GM19035 (cell line): ENCODE data around the gene ADAMTSL5.
"Not testable (repeated sequence)": the region's sequence is repeated elsewhere in the genome, so short reads cannot be mapped to it uniquely, and the experiment has no call there.

ENCODE experiments used
- ATAC-seq: cut with Tn5 transposase; IDR thresholded peaks from one replicate; pipeline ENCODE4 v1.9.1; 2021; ENCODE audit not compliant: unreplicated experiment

The ADAMTSL5 gene

GRCh38 chr19:1512671-1513498 lies at the start of gene ADAMTSL5:
Gene ADAMTSL5 (minus strand): TSS chr19:1513019. CDS start chr19:1510943, 2,076 bp downstream.
- ATAC-seq = no peak

GRCh38 chr19:1561236-1561842 lies 48.5 kb upstream of the ADAMTSL5 start:
- ATAC-seq = no peak

GRCh38 chr19:1560286-1560882 lies 47.6 kb upstream of the ADAMTSL5 start:
- ATAC-seq = no peak

GRCh38 chr19:1558552-1558951 lies 45.7 kb upstream of the ADAMTSL5 start:
- no peak for ATAC-seq

GRCh38 chr19:1556390-1557070 lies 43.7 kb upstream of the ADAMTSL5 start:
- no peak for ATAC-seq

- no peak for ATAC-seq
Observed at GRCh38 chr19:1555487-1556389, 42.9 kb upstream of the ADAMTSL5 start.

- ATAC-seq = no peak
Observed at GRCh38 chr19:1554968-1555367, 42.1 kb upstream of the ADAMTSL5 start.

GRCh38 chr19:1553415-1553814 lies 40.6 kb upstream of the ADAMTSL5 start:
- ATAC-seq = no peak

GRCh38 chr19:1551068-1552040 lies 38.5 kb upstream of the ADAMTSL5 start:
- no peak for ATAC-seq

GRCh38 chr19:1549332-1549945 lies 36.6 kb upstream of the ADAMTSL5 start:
- no peak for ATAC-seq

- no peak for ATAC-seq
Observed at GRCh38 chr19:1540365-1540925, 27.6 kb upstream of the ADAMTSL5 start.

GRCh38 chr19:1539749-1540148 lies 26.9 kb upstream of the ADAMTSL5 start:
- ATAC-seq = not testable (repeated sequence)

GRCh38 chr19:1538978-1539377 lies 26.2 kb upstream of the ADAMTSL5 start:
- no peak for ATAC-seq

- not testable (repeated sequence) for ATAC-seq
Observed at GRCh38 chr19:1535699-1536098, 22.9 kb upstream of the ADAMTSL5 start.

- ATAC-seq = no peak
Observed at GRCh38 chr19:1534972-1535371, 22.2 kb upstream of the ADAMTSL5 start.

GRCh38 chr19:1533510-1534150 lies 20.8 kb upstream of the ADAMTSL5 start:
- no peak for ATAC-seq

- no peak for ATAC-seq
Observed at GRCh38 chr19:1532003-1532402, 19.2 kb upstream of the ADAMTSL5 start.

- ATAC-seq = no peak
Observed at GRCh38 chr19:1531587-1531986, 18.8 kb upstream of the ADAMTSL5 start.
